Measurements from ENCODE around the gene UFSP2. TPM values are rescaled to one million over a fixed set of nuclear protein-coding genes. Genes with fewer than 3 reads are reported as not detected.

Gene UFSP2
- polyA plus RNA-seq, 1 donor (not counting 4 experiments of a cell fraction or from before 2014, with no cell fraction given), result 41.7 TPM

GRCh38 chr4:185357211-185357610 lies 68.6 kb downstream of the UFSP2 start:
- FAIRE-seq (no peak), DNase-seq (ENCODE audit: low read depth, low spot score) (no peak)
- no peak for TF ChIP-seq EZH2 (IDR thresholded peaks at IDR 0.05; ENCODE audit: low read length)
- no peak for TF ChIP-seq CTCF (optimal IDR thresholded peaks at IDR 0.05 in 1 of 3, IDR thresholded peaks at IDR 0.05 in 1 of 3, conservative IDR thresholded peaks at IDR 0.05 in 1 of 3; ENCODE audit: extremely low read depth in 1 of 3, insufficient read depth in 2 of 3, low read length in 3 of 3)
- Histone ChIP-seq H4K20me1 (ENCODE audit: control insufficient read depth, extremely low read depth, insufficient read depth, low read length) (no peaks in the 10 kb centered on the region), H3K79me2 (ENCODE audit: control insufficient read depth, insufficient read depth, low read length) (no peaks in the 10 kb centered on the region), H3K27me3 (ENCODE audit: control insufficient read depth, extremely low read depth, insufficient read depth, low read length) (no peaks in the 10 kb centered on the region), H2AFZ (ENCODE audit: control insufficient read depth, low read length) (no peak overlapping the region), H3K4me2 (ENCODE audit: control insufficient read depth, extremely low read depth, insufficient read depth, low read depth, low read length) (no peak overlapping the region), H3K9me1 (ENCODE audit: control insufficient read depth, extremely low read depth, insufficient read depth, low read length) (no peaks in the 10 kb centered on the region), H3K9me3 (ENCODE audit: control insufficient read depth, low read depth, low read length) (no peaks in the 10 kb centered on the region), H3K9ac (ENCODE audit: control insufficient read depth, extremely low read depth, insufficient read depth, low read length) (no peak overlapping the region), H3K27ac (ENCODE audit: control insufficient read depth, insufficient read depth, low read length) (no peak overlapping the region), H3K4me1 (ENCODE audit: control insufficient read depth, extremely low read depth, insufficient read depth, low read length) (no peaks in the 10 kb centered on the region), H3K4me3 (ENCODE audit: control insufficient read depth in 2 of 3, extremely low read depth in 1 of 3, insufficient read depth in 2 of 3, low read depth in 1 of 3, low read length in 3 of 3) (no peak overlapping the region), H3K36me3 (ENCODE audit: control insufficient read depth in 2 of 2, extremely low read depth in 1 of 2, insufficient read depth in 2 of 2, low read length in 2 of 2) (no peaks in the 10 kb centered on the region)
- dilution Hi-C loops (cut with MboI; ENCODE audit: extremely low pct_ligation_motif_present, low sequenced_read_pairs), result no loop called here

- H3K4me2 ChIP-seq (ENCODE audit: control insufficient read depth, extremely low read depth, insufficient read depth, low read depth, low read length), result no peak overlapping the region
- no peaks in the 10 kb centered on the region for H3K9me3 ChIP-seq (ENCODE audit: control insufficient read depth, low read depth, low read length)
- H3K4me1 ChIP-seq (ENCODE audit: control insufficient read depth, extremely low read depth, insufficient read depth, low read length), result no peaks in the 10 kb centered on the region
- no peak overlapping the region for H3K9ac ChIP-seq (ENCODE audit: control insufficient read depth, extremely low read depth, insufficient read depth, low read length)
- no peak overlapping the region for H3K4me3 ChIP-seq (ENCODE audit: control insufficient read depth in 2 of 3, extremely low read depth in 1 of 3, insufficient read depth in 2 of 3, low read depth in 1 of 3, low read length in 3 of 3)
- DNase-seq (ENCODE audit: low read depth, low spot score) (no peak), FAIRE-seq (no peak)
- dilution Hi-C loops (cut with MboI; ENCODE audit: extremely low pct_ligation_motif_present, low sequenced_read_pairs), result no loop called here
- H3K36me3 ChIP-seq (ENCODE audit: control insufficient read depth in 2 of 2, extremely low read depth in 1 of 2, insufficient read depth in 2 of 2, low read length in 2 of 2), result no peaks in the 10 kb centered on the region
- no peak for TF ChIP-seq CTCF (optimal IDR thresholded peaks at IDR 0.05 in 1 of 3, IDR thresholded peaks at IDR 0.05 in 1 of 3, conservative IDR thresholded peaks at IDR 0.05 in 1 of 3; ENCODE audit: extremely low read depth in 1 of 3, insufficient read depth in 2 of 3, low read length in 3 of 3)
- no peaks in the 10 kb centered on the region for H3K27me3 ChIP-seq (ENCODE audit: control insufficient read depth, extremely low read depth, insufficient read depth, low read length)
- no peaks in the 10 kb centered on the region for H4K20me1 ChIP-seq (ENCODE audit: control insufficient read depth, extremely low read depth, insufficient read depth, low read length)
- H3K9me1 ChIP-seq (ENCODE audit: control insufficient read depth, extremely low read depth, insufficient read depth, low read length), result no peaks in the 10 kb centered on the region
- no peak overlapping the region for H2AFZ ChIP-seq (ENCODE audit: control insufficient read depth, low read length)
- H3K79me2 ChIP-seq (ENCODE audit: control insufficient read depth, insufficient read depth, low read length), result no peaks in the 10 kb centered on the region
- H3K27ac ChIP-seq (ENCODE audit: control insufficient read depth, insufficient read depth, low read length), result no peak overlapping the region
Measured at GRCh38 chr4:185352741-185353140, 73.0 kb downstream of the UFSP2 start.

All from keratinocyte (primary cell).